Erythroblast (primary cell): ENCODE data around the gene ZNF155.

Experiments
- DNase-seq, 2 experiments: peaks; one replicate each; lab custom pipeline; 2025; lab: John Stamatoyannopoulos, UW
- GATA1 ChIP-seq: IDR thresholded peaks from 2 replicates; pipeline ENCODE4 v1.6.1; 2011; ENCODE audit warnings: low read depth, mild to moderate bottlenecking, control low read depth, low read length, moderate library complexity
- POLR2A ChIP-seq: IDR thresholded peaks from 2 replicates; pipeline ENCODE4 v1.6.1; 2011; ENCODE audit warnings: mild to moderate bottlenecking, low read length

Gene ZNF155

GRCh38 chr19:44025217-44025936 lies 41.4 kb downstream of the ZNF155 start, which contains the start of gene ZNF222:
Gene ZNF222, plus strand, starts transcription at chr19:44025379. Its CDS starts 58 bp downstream, at chr19:44025437.
- peak; percentile 89 to 90 for DNase-seq
- TF ChIP-seq POLR2A (peak; percentile 51), GATA1 (no peak)

- DNase-seq: peak in 1 of 2 experiments; percentile 16
- TF ChIP-seq POLR2A (no peak), GATA1 (no peak)
Observed at GRCh38 chr19:44026622-44027021, 42.6 kb downstream of the ZNF155 start.

GRCh38 chr19:44032001-44032610 lies 48.1 kb downstream of the ZNF155 start:
- TF ChIP-seq POLR2A: no peak
- no peak for TF ChIP-seq GATA1
- no peak for DNase-seq

GRCh38 chr19:44042147-44042546 lies 58.2 kb downstream of the ZNF155 start:
- DNase-seq: no peak
- TF ChIP-seq POLR2A (no peak), GATA1 (no peak)
